H1 (cell line): ENCODE measurements around the gene ASAP2. TPM values are rescaled to one million over a fixed set of nuclear protein-coding genes. Genes with fewer than 3 reads are reported as not detected.
A peak's percentile ranks its signal among the peaks of the same experiment; 100 is the strongest.

Source experiments
- CTCF ChIA-PET: fragments of 300-600 bp; sonication (Branson Sonifier 250); formaldehyde crosslinking; loops from one replicate; lab custom pipeline; 2021; ENCODE audit not compliant: partially characterized antibody; lab: Charles Lee
- POLR2A ChIA-PET: fragments of 300-600 bp; sonication (Branson Sonifier 250); formaldehyde crosslinking; loops from one replicate; lab custom pipeline; 2021; ENCODE audit warnings: inconsistent platforms; ENCODE audit not compliant: partially characterized antibody; lab: Charles Lee
- DNase-seq, 2 experiments: peaks; one replicate each; pipeline versions ENCODE4 v3.0.0 to v3.0.0-alpha.2; 2010 to 2022; ENCODE audit warnings: low spot score in 2 of 2, low read depth in 1 of 2, mixed read lengths in 1 of 2
- FAIRE-seq: peaks from 2 replicates; lab custom pipeline; 2011; peaks lifted over from hg19 to GRCh38; lab: Jason Lieb, UNC
- H2AFZ ChIP-seq: 2 replicates; pipeline ENCODE4 v1.8.1; 2012; ENCODE audit warnings: low read length, inconsistent platforms
- H2AK5ac ChIP-seq: 2 replicates; pipeline ENCODE4 v1.6.1; 2013; ENCODE audit warnings: low read depth, low read length
- H2BK120ac ChIP-seq: replicated peaks from 2 replicates; pipeline ENCODE3; 2013; ENCODE audit warnings: low read depth, low read length, inconsistent platforms
- H2BK12ac ChIP-seq: 2 replicates; pipeline ENCODE4 v1.6.1; 2013; ENCODE audit warnings: low read depth, low read length
- H2BK15ac ChIP-seq: 2 replicates; pipeline ENCODE4 v1.6.1; 2013; ENCODE audit warnings: low read length
- H2BK20ac ChIP-seq: 2 replicates; pipeline ENCODE4 v1.6.1; 2013; ENCODE audit warnings: low read length
- H2BK5ac ChIP-seq: 2 replicates; pipeline ENCODE4 v1.6.1; 2013; ENCODE audit warnings: low read depth, low read length
- H3K14ac ChIP-seq: 2 replicates; pipeline ENCODE4 v1.6.1; 2013; ENCODE audit warnings: inconsistent platforms; ENCODE audit not compliant: insufficient read length
- H3K18ac ChIP-seq: 2 replicates; pipeline ENCODE4 v1.6.1; 2013; ENCODE audit warnings: low read length; ENCODE audit errors: extremely low read depth
- H3K23ac ChIP-seq: 2 replicates; pipeline ENCODE4 v1.6.1; 2013; ENCODE audit warnings: inconsistent platforms; ENCODE audit not compliant: insufficient read length
- H3K23me2 ChIP-seq: 2 replicates; pipeline ENCODE4 v1.6.1; 2013; ENCODE audit warnings: low read depth, low read length
- H3K27ac ChIP-seq: 2 replicates; pipeline ENCODE4 v1.6.1; 2011; ENCODE audit warnings: low read depth, low read length, inconsistent platforms
- H3K27me3 ChIP-seq, 4 experiments: replicated peaks in 1 of 4; 1 replicate in 1 of 4; 2 replicates in 3 of 4; pipeline versions ENCODE4 v1.6.1 to v1.8.1; 2011 to 2013; ENCODE audit warnings: low read length in 3 of 4, mild to moderate bottlenecking in 3 of 4, inconsistent platforms in 2 of 4, mixed read lengths in 2 of 4, moderate library complexity in 1 of 4; ENCODE audit not compliant: control insufficient read depth in 3 of 4, insufficient read depth in 3 of 4; ENCODE audit errors: extremely low read depth in 1 of 4
- H3K36me3 ChIP-seq, 4 experiments: 2 replicates each; pipeline versions ENCODE4 v1.6.1 to v1.8.1; 2011 to 2013; ENCODE audit warnings: mild to moderate bottlenecking in 4 of 4, low read length in 3 of 4, moderate library complexity in 2 of 4, control low read depth in 1 of 4, inconsistent platforms in 1 of 4; ENCODE audit not compliant: insufficient read depth in 4 of 4, control insufficient read depth in 2 of 4
- H3K4ac ChIP-seq: replicated peaks from 2 replicates; pipeline ENCODE3; 2013; ENCODE audit warnings: low read length, low read depth, mixed read lengths, inconsistent platforms; ENCODE audit not compliant: insufficient read length
- H3K4me1 ChIP-seq, 4 experiments: replicated peaks in 1 of 4; 1 replicate in 1 of 4; 2 replicates in 3 of 4; pipeline versions ENCODE4 v1.6.1 to v1.8.1; 2011 to 2013; ENCODE audit warnings: low read length in 3 of 4, inconsistent platforms in 2 of 4, mixed read lengths in 1 of 4; ENCODE audit not compliant: insufficient read depth in 4 of 4, control insufficient read depth in 3 of 4
- H3K4me2 ChIP-seq, 2 experiments: 2 replicates each; pipeline versions ENCODE4 v1.6.1 to v1.8.1; 2011 to 2013; ENCODE audit warnings: low read depth in 2 of 2, low read length in 2 of 2, control low read depth in 1 of 2, inconsistent platforms in 1 of 2, mild to moderate bottlenecking in 1 of 2; ENCODE audit not compliant: insufficient read depth in 1 of 2
- H3K4me3 ChIP-seq, 4 experiments: fragments of 200-600, 300-600 bp in 1 of 4; sonication (generic), shearing (Covaris generic), sonication (Bioruptor Twin) in 1 of 4; 2 replicates each; pipeline versions ENCODE4 v1.5.1 to v1.8.1; 2011 to 2016; ENCODE audit warnings: low read length in 4 of 4, low read depth in 3 of 4, control low read depth in 2 of 4, inconsistent platforms in 2 of 4, mild to moderate bottlenecking in 2 of 4, mixed read lengths in 1 of 4, moderate library complexity in 1 of 4; ENCODE audit not compliant: insufficient read depth in 2 of 4; ENCODE audit errors: extremely low read depth in 1 of 4
- H3K56ac ChIP-seq: replicated peaks from 2 replicates; pipeline ENCODE3; 2013; ENCODE audit warnings: low read depth, mild to moderate bottlenecking, mixed read lengths, low read length, inconsistent platforms; ENCODE audit not compliant: insufficient read length
- H3K79me1 ChIP-seq: 2 replicates; pipeline ENCODE4 v1.6.1; 2013; ENCODE audit warnings: low read depth, low read length, control low read depth
- H3K79me2 ChIP-seq, 2 experiments: 2 replicates each; pipeline versions ENCODE4 v1.6.1 to v1.8.1; 2012 to 2013; ENCODE audit warnings: low read length in 2 of 2, mild to moderate bottlenecking in 2 of 2, inconsistent platforms in 1 of 2; ENCODE audit not compliant: insufficient read depth in 2 of 2, control insufficient read depth in 1 of 2
- H3K9ac ChIP-seq, 4 experiments: replicated peaks in 1 of 4; 1 replicate in 1 of 4; 2 replicates in 3 of 4; pipeline versions ENCODE4 v1.6.1 to v1.8.1; 2011 to 2013; ENCODE audit warnings: low read depth in 3 of 4, low read length in 3 of 4, control low read depth in 2 of 4, mild to moderate bottlenecking in 2 of 4, moderate library complexity in 2 of 4, inconsistent platforms in 1 of 4; ENCODE audit errors: extremely low read depth in 1 of 4
- H3K9me3 ChIP-seq, 2 experiments: 2 replicates each; pipeline versions ENCODE4 v1.6.1 to v1.8.1; 2012 to 2013; ENCODE audit warnings: mild to moderate bottlenecking in 2 of 2, moderate library complexity in 2 of 2, control low read depth in 1 of 2, inconsistent platforms in 1 of 2, low read depth in 1 of 2, low read length in 1 of 2, mixed read lengths in 1 of 2; ENCODE audit not compliant: insufficient read depth in 2 of 2
- H4K20me1 ChIP-seq, 2 experiments: replicated peaks in 1 of 2; 2 replicates each; pipeline versions ENCODE3 to v1.8.1; 2011 to 2013; ENCODE audit warnings: inconsistent platforms in 2 of 2, low read length in 2 of 2, mild to moderate bottlenecking in 1 of 2; ENCODE audit not compliant: insufficient read depth in 2 of 2, control insufficient read depth in 1 of 2
- H4K5ac ChIP-seq: 2 replicates; pipeline ENCODE4 v1.6.1; 2013; ENCODE audit warnings: low read length, low read depth, mixed read lengths, inconsistent platforms; ENCODE audit not compliant: insufficient read length
- H4K8ac ChIP-seq: 2 replicates; pipeline ENCODE4 v1.8.0; 2013; ENCODE audit warnings: mild to moderate bottlenecking, moderate library complexity, low read length, inconsistent platforms; ENCODE audit not compliant: insufficient read depth; ENCODE audit errors: extremely low read depth
- H4K91ac ChIP-seq: replicated peaks from 2 replicates; pipeline ENCODE3; 2013; ENCODE audit warnings: low read length, mixed read lengths, inconsistent platforms; ENCODE audit not compliant: insufficient read length
- ATF2 ChIP-seq: IDR thresholded peaks from 2 replicates; pipeline ENCODE4 v1.6.1; 2012; ENCODE audit warnings: low read length, inconsistent platforms
- BACH1 ChIP-seq: IDR thresholded peaks from 2 replicates; pipeline ENCODE4 v1.6.1; 2012; ENCODE audit warnings: low read length, improper control_type of control experiment
- CHD2 ChIP-seq: IDR thresholded peaks from 2 replicates; pipeline ENCODE4 v1.6.1; 2012; ENCODE audit warnings: low read length, improper control_type of control experiment
- CTCF ChIP-seq, 3 experiments: IDR thresholded peaks; 1 replicate in 2 of 3; 2 replicates in 1 of 3; pipeline versions ENCODE4 v1.5.1 to v1.6.1; 2011; ENCODE audit warnings: low read length in 3 of 3, mild to moderate bottlenecking in 3 of 3, inconsistent platforms in 2 of 3, low read depth in 1 of 3, moderate library complexity in 1 of 3; ENCODE audit not compliant: insufficient read depth in 1 of 3; ENCODE audit errors: control extremely low read depth in 1 of 3
- JUN ChIP-seq: IDR thresholded peaks from 2 replicates; pipeline ENCODE4 v1.6.1; 2011; ENCODE audit warnings: low read depth, mild to moderate bottlenecking, improper control_type of control experiment, low read length
- POU5F1 ChIP-seq: IDR thresholded peaks from 2 replicates; pipeline ENCODE4 v1.6.1; 2011; ENCODE audit warnings: low read depth, mild to moderate bottlenecking, low read length, moderate library complexity
- RBBP5 ChIP-seq: IDR thresholded peaks from 2 replicates; pipeline ENCODE4 v1.7.1; 2012; ENCODE audit warnings: low read depth, mild to moderate bottlenecking, inconsistent platforms, low read length, moderate library complexity, borderline replicate concordance
- RNF2 ChIP-seq: fragments of 200-900, 300-1000 bp; sonication (generic); IDR thresholded peaks from 2 replicates; pipeline ENCODE4 v1.7.1; 2016; ENCODE audit warnings: borderline replicate concordance, low read depth, mild to moderate bottlenecking, antibody characterized with exemption, low read length; ENCODE audit not compliant: poor library complexity, severe bottlenecking; ENCODE audit errors: missing control alignments
- SUZ12 ChIP-seq: fragments of 200-600 bp; sonication (generic); IDR thresholded peaks from 2 replicates; pipeline ENCODE4 v1.6.1; 2012; ENCODE audit warnings: mild to moderate bottlenecking, inconsistent platforms, low read length, moderate library complexity, mixed read lengths
- TCF12 ChIP-seq: IDR thresholded peaks from 2 replicates; pipeline ENCODE4 v1.6.1; 2011; ENCODE audit warnings: low read depth, mild to moderate bottlenecking, low read length
- WGBS, 2 experiments: shearing (Covaris generic) in 1 of 2; methylation state at CpG; one replicate each; pipeline versions ENCODE4 v1.1.6 to v1.1.7; 2013 to 2015; ENCODE audit warnings: low lambda C conversion rate in 2 of 2, mixed read lengths in 2 of 2, inconsistent platforms in 1 of 2, low coverage in 1 of 2, missing lambda C conversion rate in 1 of 2; ENCODE audit not compliant: insufficient replicate concordance in 2 of 2, insufficient coverage in 1 of 2, insufficient read length in 1 of 2; ENCODE audit errors: extremely low coverage in 1 of 2, missing lambda C conversion rate in 1 of 2; 5-methylcytosine and 5-hydroxymethylcytosine counted together
- polyA plus RNA-seq, 7 experiments: library from polyadenylated mRNA; depleted of rRNA in 3 of 7; stranded (reverse) in 5 of 7; unstranded in 2 of 7; fragments of >200 nt in 5 of 7; fragments of 200-250 nt in 2 of 7; gene quantifications; 1 replicate in 5 of 7; 2 replicates in 1 of 7; 4 replicates in 1 of 7; pipeline versions ENCODE4 v1.2.1 to v1.2.3, GENCODE V29; 2011 to 2013; ENCODE audit warnings: missing spikeins in 2 of 7, mixed read lengths in 2 of 7
- total RNA-seq: library from RNA; stranded (reverse); fragmentation: NEBNext Ultra II Directional; extraction: Animal tissue kit (Norgen Biotek cat#: 25700); gene quantifications from 2 replicates; pipeline ENCODE4 v1.2.1, GENCODE V29; 2021

ASAP2 gene
- total and polyA plus RNA-seq, 2 of the 8 experiments (the other 6 are each of a cell fraction or from before 2014, with no cell fraction given), result 10.2 to 18.7 TPM

GRCh38 chr2:9343524-9343923 is 136.9 kb downstream of the ASAP2 start:
- H3K4ac ChIP-seq, result no peak overlapping the region
- H3K9ac ChIP-seq, result no peak overlapping the region
- POLR2A ChIA-PET, result no interaction called here
- H3K18ac ChIP-seq, result no peak overlapping the region
- no peak overlapping the region for H2BK12ac ChIP-seq
- DNase-seq (no peak), FAIRE-seq (no peak)
- H3K56ac ChIP-seq, result no peak overlapping the region
- H3K79me2 ChIP-seq, result no peaks in the 10 kb centered on the region
- no peak overlapping the region for H2AK5ac ChIP-seq
- no peak overlapping the region for H3K27ac ChIP-seq
- H3K27me3 ChIP-seq, result no peaks in the 10 kb centered on the region
- H4K5ac ChIP-seq, result no peak overlapping the region
- H4K8ac ChIP-seq, result peak overlapping the region; percentile 32; the same call in 1 of the 2 replicates
- H3K36me3 ChIP-seq, result no peaks in the 10 kb centered on the region
- H3K4me1 ChIP-seq, result peaks cover 0 to 6% (median 1%) of the 10 kb centered on the region in 4 experiments; a peak in 5 of 7 replicates
- no peak overlapping the region for H2AFZ ChIP-seq
- 95% methylated on average over 7 of the region's 7 CpGs; no CpG with 5 or more reads in 1 of the 2 experiments for WGBS, 2 experiments
- H3K14ac ChIP-seq, result no peak overlapping the region
- H3K23ac ChIP-seq, result no peak overlapping the region
- H3K4me3 ChIP-seq, result no peak overlapping the region
- H2BK15ac ChIP-seq, result no peak overlapping the region
- H3K79me1 ChIP-seq, result no peaks in the 10 kb centered on the region
- H2BK120ac ChIP-seq, result no peak overlapping the region
- H3K4me2 ChIP-seq, result no peak overlapping the region
- H4K91ac ChIP-seq, result no peak overlapping the region
- H2BK5ac ChIP-seq, result no peak overlapping the region
- CTCF ChIA-PET, result interaction anchor here (0.6 to 3.4 kb wide), 3 partner anchors 10 to 132 kb away, joined by 3 to 22 read pairs (median 3); no protein-coding TSS in a partner anchor
- no peak overlapping the region for H2BK20ac ChIP-seq
- H3K9me3 ChIP-seq, result no peaks in the 10 kb centered on the region
- H3K23me2 ChIP-seq, result no peaks in the 10 kb centered on the region
- H4K20me1 ChIP-seq, result no peaks in the 10 kb centered on the region
- TF ChIP-seq POU5F1 (no peak), TCF12 (no peak), JUN (no peak), RNF2 (no peak), CTCF (IDR thresholded peaks at IDR 0.05; ENCODE audit: control extremely low read depth in 1 of 3, insufficient read depth in 1 of 3, low read depth in 1 of 3, low read length in 3 of 3) (no peak), SUZ12 (no peak), CHD2 (no peak), RBBP5 (no peak), ATF2 (no peak), BACH1 (no peak)
